ENCODE data around the gene TCF7L2.
"Not testable (repeated sequence)": the region's sequence is repeated elsewhere in the genome, so short reads cannot be mapped to it uniquely, and the experiment has no call there.

TCF7L2 gene

DNA sequence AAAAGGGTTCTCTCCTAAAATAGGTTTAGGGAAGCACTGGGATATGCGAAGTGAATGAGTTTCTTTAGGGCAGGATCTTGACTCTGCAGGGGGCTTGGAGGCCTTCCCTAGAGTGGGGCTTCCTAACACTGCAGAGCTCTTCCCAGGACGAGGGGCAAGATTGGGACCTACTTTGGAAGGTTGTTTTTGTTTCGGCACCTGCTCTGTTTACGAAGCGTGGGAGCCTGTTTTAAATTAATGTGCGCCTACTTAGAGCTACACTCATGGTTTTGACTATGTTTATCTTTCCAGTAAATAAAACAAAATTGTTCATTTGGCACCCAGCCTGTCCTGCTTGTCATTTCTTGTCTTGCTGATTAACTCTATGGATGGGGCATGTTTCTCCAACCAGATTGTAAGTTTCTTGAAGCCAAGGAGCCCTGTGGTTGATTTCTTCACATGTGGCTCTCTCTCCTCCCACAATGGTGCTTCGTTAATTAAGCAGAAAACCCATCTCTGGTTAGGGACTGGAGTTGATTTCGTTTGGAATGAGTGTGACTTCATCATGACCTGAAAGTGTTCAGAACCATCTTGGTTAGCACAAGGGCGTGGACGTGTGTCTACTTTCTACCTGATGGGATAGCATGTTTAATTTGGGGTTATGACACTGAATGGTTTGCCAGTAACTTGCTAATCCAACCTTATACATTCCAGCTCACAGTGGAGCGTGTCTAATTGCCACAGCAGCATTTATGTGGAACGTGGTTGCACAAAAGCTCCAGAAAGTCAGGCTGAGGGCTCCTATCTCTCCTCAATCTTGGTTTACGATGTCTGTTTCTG is 98.1 kb downstream of the TCF7L2 start:
- DNase-seq: no peak

DNA sequence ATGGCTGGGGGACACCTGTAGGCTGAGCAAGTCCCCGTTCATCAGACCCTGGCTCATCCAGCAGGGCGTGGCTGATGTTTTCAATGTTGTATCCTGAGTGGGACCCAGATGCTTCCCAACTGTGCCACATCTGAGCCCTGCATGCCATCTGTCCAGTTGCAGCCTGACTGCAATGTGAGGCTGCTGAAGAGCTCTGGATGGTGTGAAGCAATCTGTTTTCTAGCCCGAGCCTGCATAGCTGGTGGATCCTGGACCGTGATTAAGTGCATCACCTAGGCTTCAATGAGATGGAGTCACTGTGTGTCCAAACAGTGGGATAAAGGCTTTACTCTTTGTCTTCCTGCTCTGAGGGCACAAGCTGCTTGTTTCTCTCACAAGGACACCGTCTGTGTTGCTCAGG is 99.8 kb downstream of the TCF7L2 start:
- no peak for DNase-seq

- DNase-seq: no peak
These were observed 102.2 kb downstream of the TCF7L2 start for GRCh38 chr10:113052076-113052830.

GRCh38 chr10:113053091-113053490 is 103.0 kb downstream of the TCF7L2 start:
- no peak for DNase-seq

DNA sequence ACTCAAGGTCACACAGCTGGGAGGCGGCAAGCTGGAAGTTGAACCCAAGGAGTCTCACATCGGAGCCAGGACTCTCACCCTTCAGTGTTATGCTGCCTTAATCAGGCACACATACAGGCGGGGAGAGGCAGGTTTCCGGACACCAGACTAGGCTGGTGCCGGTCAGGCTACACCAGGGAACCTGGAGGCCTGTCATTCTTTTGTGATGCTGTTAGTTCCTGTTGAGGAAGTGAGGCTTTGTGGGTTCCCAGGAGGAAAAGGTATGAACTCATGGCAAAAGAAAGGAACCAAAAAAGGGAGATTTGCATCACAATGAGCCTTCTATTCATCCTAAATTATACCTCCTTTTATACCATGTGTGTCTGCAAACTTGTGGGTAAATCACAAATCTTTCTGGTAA is 103.8 kb downstream of the TCF7L2 start:
- DNase-seq: no peak

- DNase-seq: no peak
These were observed 105.4 kb downstream of the TCF7L2 start for GRCh38 chr10:113055458-113055857.

- DNase-seq: no peak
These were observed 106.0 kb downstream of the TCF7L2 start for GRCh38 chr10:113056030-113056429.

GRCh38 chr10:113056441-113057021 is 106.5 kb downstream of the TCF7L2 start:
- DNase-seq: no peak

DNA sequence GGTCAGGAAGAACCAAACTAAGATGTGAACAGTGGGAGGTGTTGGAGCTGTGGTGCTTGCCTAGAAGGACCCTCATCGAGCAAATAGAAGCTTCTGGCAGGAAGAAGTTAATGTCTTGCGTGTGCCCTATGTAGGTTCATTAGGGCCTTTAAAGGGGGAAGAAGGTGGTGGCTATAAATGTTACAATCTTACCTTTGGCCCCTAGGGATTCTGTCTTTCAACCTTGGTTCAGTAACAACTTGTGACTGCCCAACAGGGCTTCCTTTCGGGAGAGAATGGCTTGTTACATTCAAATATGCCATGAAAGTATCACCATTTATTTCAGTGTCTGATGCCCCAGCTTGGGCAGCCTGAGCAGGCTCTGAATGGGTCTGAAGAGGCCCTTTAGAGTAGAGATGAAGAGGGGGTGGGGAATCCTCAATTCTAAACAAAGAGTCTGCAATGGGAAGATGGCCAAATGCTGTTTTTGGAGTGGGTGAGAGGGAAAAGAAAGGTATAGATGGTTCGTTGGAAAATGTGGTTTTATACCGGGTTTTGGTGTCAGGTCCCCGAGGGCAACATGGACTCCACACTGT is 108.0 kb downstream of the TCF7L2 start:
- peak; percentile 5 for DNase-seq

GRCh38 chr10:113058523-113059370 is 108.7 kb downstream of the TCF7L2 start:
- no peak for DNase-seq

DNA sequence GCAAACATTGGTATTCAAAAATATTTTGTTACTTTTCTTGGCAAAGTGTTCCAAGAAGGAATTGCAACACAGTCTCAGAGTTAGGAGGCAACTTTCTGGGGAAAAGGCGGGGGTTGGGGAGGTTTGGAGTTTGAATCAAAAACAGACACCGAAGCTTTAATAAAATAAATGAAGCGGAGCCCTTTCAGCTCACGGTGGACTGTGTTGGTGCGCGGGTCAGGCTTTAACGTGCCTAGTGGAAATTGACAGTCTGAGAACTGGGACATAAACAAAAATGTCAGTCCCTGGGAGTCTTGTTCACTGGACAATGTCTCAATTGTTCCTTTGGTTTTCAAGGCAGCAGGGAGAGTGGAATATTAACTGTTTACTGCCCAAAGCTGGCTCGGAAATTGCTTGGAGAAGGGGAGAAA is 109.3 kb downstream of the TCF7L2 start:
- no peak for DNase-seq

DNA sequence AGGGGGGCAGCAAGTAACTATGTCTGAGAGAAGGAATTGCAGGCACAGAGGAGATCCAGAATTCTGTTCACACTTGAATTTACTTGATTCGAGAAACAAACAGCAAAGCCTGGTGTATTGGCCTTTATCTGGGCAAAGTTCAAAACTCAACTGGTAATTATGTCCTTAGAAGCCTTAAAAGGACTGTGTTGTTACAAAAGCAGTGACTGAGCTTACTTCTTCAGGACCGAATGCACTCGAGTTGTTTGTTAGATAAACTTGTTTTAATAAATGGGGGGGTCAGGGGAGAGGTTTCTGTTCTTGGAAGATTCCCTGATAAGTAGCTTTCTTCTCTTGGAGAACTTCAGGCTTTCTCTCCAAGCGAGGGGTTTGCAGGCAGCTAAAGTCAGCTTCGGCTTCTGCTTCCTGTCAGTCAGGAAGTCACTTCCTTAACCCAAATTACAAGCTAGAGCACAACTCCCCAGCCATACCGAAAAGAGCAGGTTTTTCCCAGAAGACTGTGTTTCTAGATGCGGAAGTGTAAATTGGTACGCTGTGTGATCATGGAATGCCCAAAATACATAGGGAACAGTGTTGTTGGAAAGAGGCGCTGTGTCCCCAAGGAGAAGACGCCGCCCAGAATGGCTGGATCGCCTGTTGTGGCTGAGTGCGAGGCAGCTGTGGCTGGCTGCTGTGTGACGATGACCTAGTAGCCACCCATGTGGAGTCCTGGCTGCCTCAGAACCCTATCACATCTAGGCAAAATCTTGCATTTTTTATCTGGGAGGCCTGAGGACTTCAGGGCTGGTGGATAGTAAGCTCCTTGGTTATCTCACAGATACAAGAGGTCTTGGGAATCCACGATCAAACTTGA is 110.4 kb downstream of the TCF7L2 start:
- DNase-seq: no peak

DNA sequence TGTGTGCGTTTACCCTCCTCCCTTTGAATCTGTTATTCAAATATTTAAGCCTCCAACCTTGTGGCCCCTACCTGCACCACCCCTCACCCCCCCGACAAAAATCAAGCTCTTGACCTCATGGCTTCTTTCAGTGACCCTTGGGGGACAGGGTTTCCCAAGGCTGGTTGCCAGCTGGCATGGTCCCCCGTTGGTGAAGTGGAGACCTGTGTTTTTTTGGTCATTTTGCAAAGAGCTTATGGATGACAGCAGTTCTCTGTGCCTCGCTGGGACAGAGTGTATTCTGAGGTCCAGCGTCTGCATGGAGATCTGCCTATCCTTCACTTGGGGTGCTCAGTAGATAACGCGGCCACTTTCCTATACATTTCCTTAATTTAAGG is 111.0 kb downstream of the TCF7L2 start:
- DNase-seq: no peak

- DNase-seq: no peak
These were observed 111.5 kb downstream of the TCF7L2 start for GRCh38 chr10:113061557-113061956.

DNA sequence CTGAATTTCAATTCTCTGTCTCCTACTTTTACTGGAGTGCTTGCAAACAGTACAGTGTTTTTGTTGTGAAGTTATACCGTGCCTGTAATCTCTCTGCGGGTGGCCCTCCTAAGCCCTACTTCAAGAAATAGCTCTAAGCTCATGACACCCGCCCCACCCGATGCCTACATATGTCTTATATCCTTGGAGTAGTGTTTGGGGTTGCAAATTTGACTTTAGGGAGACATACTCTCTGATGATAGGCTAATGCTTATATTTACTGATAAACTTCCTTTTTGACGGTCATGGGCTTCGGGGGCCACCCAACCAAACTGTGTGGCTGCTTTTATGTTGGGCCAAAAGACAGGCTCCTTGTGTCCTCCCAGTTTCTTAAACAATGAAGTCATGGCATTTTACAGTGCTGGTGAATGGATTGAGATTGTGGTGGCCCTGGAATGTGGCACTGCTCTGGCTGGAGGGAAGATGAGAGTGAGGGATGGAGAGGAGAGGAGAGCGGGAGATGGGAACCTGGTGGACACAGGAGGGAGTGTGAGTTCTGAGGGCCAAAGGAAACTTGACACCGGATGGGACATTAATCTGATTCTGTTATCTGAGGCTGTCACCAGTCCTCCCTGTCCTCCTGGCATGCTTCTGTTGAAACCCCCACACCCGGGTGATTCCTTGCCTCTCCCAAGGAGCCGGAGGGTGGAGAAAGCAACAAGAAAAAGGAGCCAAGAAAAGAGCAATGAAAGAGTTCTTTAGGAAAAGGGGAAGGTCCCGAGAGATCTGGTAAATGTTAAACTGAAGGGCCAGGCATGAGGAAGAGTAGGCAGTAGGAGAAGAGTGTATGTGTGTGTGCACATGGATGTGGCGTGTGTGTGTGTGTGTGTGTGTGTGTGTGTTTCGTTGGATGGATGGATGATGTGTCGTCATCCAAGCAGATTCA is 113.3 kb downstream of the TCF7L2 start:
- no peak for DNase-seq

- no peak for DNase-seq
These were observed 114.0 kb downstream of the TCF7L2 start for GRCh38 chr10:113064039-113064438.

DNA sequence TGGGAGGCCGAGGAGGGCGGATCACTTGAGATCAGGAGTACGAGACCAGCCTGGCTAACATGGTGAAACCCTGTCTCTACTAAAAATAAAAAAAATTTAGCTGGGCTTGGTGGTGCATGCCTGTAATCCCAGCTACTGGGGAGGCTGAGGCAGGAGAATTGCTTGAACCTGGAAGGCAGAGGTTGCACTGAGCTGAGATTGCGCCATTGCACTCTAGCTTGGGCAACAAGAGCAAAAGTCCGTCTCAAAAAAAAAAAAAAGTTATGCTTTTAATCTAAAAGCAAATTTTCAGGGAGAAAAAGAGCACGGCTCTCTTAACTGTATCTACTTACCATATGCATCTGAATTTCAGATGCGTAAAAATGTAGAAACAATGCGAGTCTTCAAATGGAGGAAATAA is 116.1 kb downstream of the TCF7L2 start:
- DNase-seq: not testable (repeated sequence)

- no peak for DNase-seq
These were observed 116.7 kb downstream of the TCF7L2 start for GRCh38 chr10:113066561-113067312.

GRCh38 chr10:113067501-113067900 is 117.5 kb downstream of the TCF7L2 start:
- no peak for DNase-seq

Measured in NCI-H2107 (cell line).